IMR-90 (cell line): ENCODE results near the gene KRT3. TPM values are rescaled to one million over a fixed set of nuclear protein-coding genes. Genes with fewer than 3 reads are reported as not detected.

Source experiments
- ATAC-seq: fragments of 200-7000 bp; cut with Tn5 transposase; 2 replicates; pipeline ENCODE4 v1.9.1; 2020; ENCODE audit warnings: low read depth, mild to moderate bottlenecking, moderate library complexity
- BruUV-seq: library from RNA; stranded (reverse); fragments of 400-500 nt; replicated peaks from 2 replicates; lab custom pipeline; 2021; lab: Mats Ljungman, UMichigan
- CTCF ChIA-PET: fragments of 300-600 bp; formaldehyde crosslinking; extraction: SDS; loops from one replicate; lab custom pipeline; 2021; ENCODE audit warnings: antibody characterized with exemption; lab: Yijun Ruan, JAX
- POLR2A ChIA-PET: fragments of 300-600 bp; sonication (Branson Sonifier 250); formaldehyde crosslinking; loops from one replicate; lab custom pipeline; 2022; ENCODE audit warnings: antibody characterized with exemption; ENCODE audit not compliant: unreplicated experiment; lab: Charles Lee
- DNase-seq: peaks from one replicate; pipeline ENCODE4 v3.0.0; 2013
- H2AFZ ChIP-seq: replicated peaks from 2 replicates; pipeline ENCODE3; 2013; ENCODE audit warnings: low read length, mild to moderate bottlenecking; ENCODE audit not compliant: poor library complexity
- H2AK5ac ChIP-seq: 2 replicates; pipeline ENCODE4 v1.6.1; 2013; ENCODE audit warnings: low read depth, low read length, inconsistent platforms
- H2AK9ac ChIP-seq: replicated peaks from 2 replicates; pipeline ENCODE3; 2013; ENCODE audit warnings: mild to moderate bottlenecking, low read depth, low read length, moderate library complexity; ENCODE audit not compliant: poor library complexity
- H2BK120ac ChIP-seq: 2 replicates; pipeline ENCODE4 v1.6.1; 2013; ENCODE audit warnings: low read depth, low read length, inconsistent platforms
- H2BK15ac ChIP-seq: 3 replicates; pipeline ENCODE4 v1.6.1; 2013; ENCODE audit warnings: low read depth, low read length, inconsistent platforms
- H2BK20ac ChIP-seq: 2 replicates; pipeline ENCODE4 v1.6.1; 2013; ENCODE audit warnings: low read depth, mild to moderate bottlenecking, inconsistent platforms, low read length, moderate library complexity
- H2BK5ac ChIP-seq: 2 replicates; pipeline ENCODE4 v1.6.1; 2013; ENCODE audit warnings: mild to moderate bottlenecking, low read depth, low read length, inconsistent platforms; ENCODE audit not compliant: poor library complexity, severe bottlenecking
- H3K14ac ChIP-seq: replicated peaks from 2 replicates; pipeline ENCODE4 v1.6.1; 2013; ENCODE audit warnings: low read depth, low read length, inconsistent platforms
- H3K18ac ChIP-seq: 2 replicates; pipeline ENCODE4 v1.6.1; 2013; ENCODE audit warnings: low read depth, low read length, control low read depth
- H3K23ac ChIP-seq: 2 replicates; pipeline ENCODE4 v1.6.1; 2013; ENCODE audit warnings: low read depth, low read length, inconsistent platforms
- H3K27ac ChIP-seq: 2 replicates; pipeline ENCODE4 v1.5.1; 2013; ENCODE audit warnings: mild to moderate bottlenecking, control low read depth, low read length; ENCODE audit not compliant: insufficient read depth
- H3K27me3 ChIP-seq: 2 replicates; pipeline ENCODE4 v1.6.1; 2013; ENCODE audit warnings: low read length; ENCODE audit not compliant: control insufficient read depth, insufficient read depth
- H3K36me3 ChIP-seq: 2 replicates; pipeline ENCODE4 v1.6.1; 2013; ENCODE audit warnings: low read length, mixed read lengths; ENCODE audit not compliant: control insufficient read depth, insufficient read depth
- H3K4ac ChIP-seq: 2 replicates; pipeline ENCODE4 v1.6.1; 2013; ENCODE audit warnings: low read depth, low read length, inconsistent platforms
- H3K4me1 ChIP-seq: 2 replicates; pipeline ENCODE4 v1.6.1; 2013; ENCODE audit warnings: low read length, mixed read lengths; ENCODE audit not compliant: control insufficient read depth, insufficient read depth
- H3K4me2 ChIP-seq: 2 replicates; pipeline ENCODE4 v1.6.1; 2013; ENCODE audit warnings: low read depth, mild to moderate bottlenecking, control low read depth, low read length, moderate library complexity
- H3K4me3 ChIP-seq: 2 replicates; pipeline ENCODE4 v1.5.1; 2013; ENCODE audit warnings: low read depth, mild to moderate bottlenecking, control low read depth, low read length, moderate library complexity; ENCODE audit not compliant: insufficient read depth
- H3K56ac ChIP-seq: 2 replicates; pipeline ENCODE4 v1.6.1; 2013; ENCODE audit warnings: low read length, inconsistent platforms; ENCODE audit not compliant: insufficient read depth; ENCODE audit errors: extremely low read depth
- H3K79me1 ChIP-seq, 2 experiments: 2 replicates each; pipeline ENCODE4 v1.6.1; 2013; ENCODE audit warnings: low read length in 2 of 2, inconsistent platforms in 1 of 2, low read depth in 1 of 2
- H3K9ac ChIP-seq: 2 replicates; pipeline ENCODE4 v1.6.1; 2013; ENCODE audit warnings: low read depth, low read length, control low read depth
- H3K9me1 ChIP-seq: 2 replicates; pipeline ENCODE4 v1.6.1; 2013; ENCODE audit warnings: low read length, inconsistent platforms; ENCODE audit not compliant: insufficient read depth
- H3K9me3 ChIP-seq: 2 replicates; pipeline ENCODE4 v1.6.1; 2013; ENCODE audit warnings: low read length; ENCODE audit not compliant: control insufficient read depth, insufficient read depth
- H4K20me1 ChIP-seq: 2 replicates; pipeline ENCODE4 v1.6.1; 2013; ENCODE audit warnings: low read length, inconsistent platforms; ENCODE audit not compliant: insufficient read depth
- H4K5ac ChIP-seq: 2 replicates; pipeline ENCODE4 v1.6.1; 2013; ENCODE audit warnings: mild to moderate bottlenecking, low read depth, low read length, control low read depth
- H4K8ac ChIP-seq, 2 experiments: 2 replicates each; pipeline ENCODE4 v1.6.1; 2013; ENCODE audit warnings: low read depth in 2 of 2, low read length in 2 of 2, control low read depth in 1 of 2, inconsistent platforms in 1 of 2
- H4K91ac ChIP-seq: 2 replicates; pipeline ENCODE4 v1.6.1; 2013; ENCODE audit warnings: low read depth, low read length, inconsistent platforms; ENCODE audit not compliant: insufficient read depth
- CTCF ChIP-seq: conservative IDR thresholded peaks from 2 replicates; pipeline ENCODE4 v1.5.1; 2012; ENCODE audit warnings: mild to moderate bottlenecking, low read depth, low read length, improper control_type of control experiment
- WGBS, 2 experiments: methylation state at CpG; one replicate each; pipeline versions ENCODE4 v1.1.5 to v1.1.7; 2013; ENCODE audit warnings: missing lambda C conversion rate in 2 of 2; ENCODE audit not compliant: insufficient read length in 1 of 2; ENCODE audit errors: extremely low coverage in 2 of 2; 5-methylcytosine and 5-hydroxymethylcytosine counted together
- dilution Hi-C: fragments of 300-500 bp; cut with HindIII; formaldehyde crosslinking; loops from one replicate; pipeline ENCODE4 v1.14.3; 2018; ENCODE audit warnings: low sequenced_read_pairs; ENCODE audit not compliant: unreplicated experiment
- in situ Hi-C: fragments of 300-500 bp; cut with MboI; formaldehyde crosslinking; loops from 3 replicates; pipeline ENCODE4 v1.14.3; 2019; ENCODE audit warnings: low sequenced_read_pairs, inconsistent platforms, mixed read lengths
- intact Hi-C: fragments of 100-400 bp; cut with micrococcal nuclease; formaldehyde crosslinking; loops from 2 replicates; pipeline ENCODE4 v1.10.0; 2022
- polyA plus RNA-seq, 3 experiments: library from polyadenylated mRNA; depleted of rRNA; stranded (reverse); fragments of >200 nt; gene quantifications; 2 replicates each; pipeline ENCODE4 v1.2.3, GENCODE V29; 2012; ENCODE audit warnings: low replicate concordance in 1 of 3
- total RNA-seq: library from RNA; depleted of rRNA; stranded (reverse); fragments of >200 nt; gene quantifications from 2 replicates; pipeline ENCODE4 v1.2.3, GENCODE V29; 2012

The KRT3 gene
- total and polyA plus RNA-seq, 2 of the 4 experiments (the other 2 are of a cell fraction) = not detected

GRCh38 chr12:52820521-52820920 is 24.6 kb upstream of the KRT3 start:
- ATAC-seq (no peak), DNase-seq (no peak)
- Histone ChIP-seq H3K9me3 (no peaks in the 10 kb centered on the region), H2AK5ac (no peak overlapping the region), H2BK5ac (no peak overlapping the region), H3K18ac (no peak overlapping the region), H2AK9ac (no peak overlapping the region), H2BK20ac (no peak overlapping the region), H3K4me3 (no peak overlapping the region), H3K79me1 (no peaks in the 10 kb centered on the region), H3K27me3 (peaks cover 47% of the 10 kb centered on the region), H3K4ac (no peak overlapping the region; the same call in 1 of the 2 replicates), H3K27ac (no peak overlapping the region), H3K56ac (no peak overlapping the region), H4K5ac (no peak overlapping the region), H3K23ac (no peak overlapping the region), H3K4me1 (no peaks in the 10 kb centered on the region), H2BK120ac (no peak overlapping the region), H2BK15ac (no peak overlapping the region), H3K4me2 (no peak overlapping the region), H4K20me1 (no peaks in the 10 kb centered on the region; the same call in 1 of the 2 replicates), H3K9me1 (no peaks in the 10 kb centered on the region), H4K8ac (no peak overlapping the region), H2AFZ (peak overlapping the region; percentile 43), H4K91ac (no peak overlapping the region), H3K14ac (no peak overlapping the region), H3K36me3 (no peaks in the 10 kb centered on the region), H3K9ac (no peak overlapping the region)
- dilution Hi-C loops (no loop called here), intact Hi-C loops (no loop called here), in situ Hi-C loops (no loop called here)
- ChIA-PET CTCF (no interaction called here), POLR2A (no interaction called here)
- no peak for TF ChIP-seq CTCF
- 100% methylated on average over 1 of the region's 6 CpGs; no CpG with 5 or more reads in 1 of the 2 experiments for WGBS, 2 experiments
- no TSS peak for BruUV-seq
